Measurements from ENCODE around the gene PRDM16.

Gene PRDM16

DNA sequence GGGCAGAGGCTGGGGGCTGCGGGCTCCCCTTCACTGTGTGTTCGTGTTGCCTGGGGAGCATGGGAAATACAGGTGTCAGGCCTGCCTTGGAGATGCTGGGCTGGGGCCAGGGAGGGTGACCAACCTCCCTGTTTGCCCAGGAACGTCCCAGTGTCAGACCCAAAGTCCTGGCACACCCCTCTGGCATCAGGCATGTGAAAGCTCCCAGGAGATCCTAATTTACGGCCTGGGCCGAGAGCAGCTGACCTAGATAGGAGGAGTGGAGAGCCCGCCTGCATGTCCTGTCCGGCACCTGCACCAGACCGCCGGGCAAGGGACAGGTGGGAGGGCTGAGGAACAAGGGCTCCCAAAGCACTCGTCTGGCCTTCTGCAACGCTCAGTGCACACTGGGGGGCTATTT lies 124.8 kb downstream of the PRDM16 start:
- H3K36me3 ChIP-seq (ENCODE audit: insufficient read depth, low read length) = no peaks in the 10 kb centered on the region
- peaks cover 37% of the 10 kb centered on the region for H3K27me3 ChIP-seq (ENCODE audit: insufficient read depth, low read length)
- no peak overlapping the region for H2AFZ ChIP-seq (ENCODE audit: low read depth, low read length)
- no peaks in the 10 kb centered on the region for H3K4me1 ChIP-seq (ENCODE audit: insufficient read depth, low read length)
- no peak overlapping the region for H3K4me3 ChIP-seq (ENCODE audit: low read length)
- H3K9me3 ChIP-seq (ENCODE audit: low read length) = no peaks in the 10 kb centered on the region

DNA sequence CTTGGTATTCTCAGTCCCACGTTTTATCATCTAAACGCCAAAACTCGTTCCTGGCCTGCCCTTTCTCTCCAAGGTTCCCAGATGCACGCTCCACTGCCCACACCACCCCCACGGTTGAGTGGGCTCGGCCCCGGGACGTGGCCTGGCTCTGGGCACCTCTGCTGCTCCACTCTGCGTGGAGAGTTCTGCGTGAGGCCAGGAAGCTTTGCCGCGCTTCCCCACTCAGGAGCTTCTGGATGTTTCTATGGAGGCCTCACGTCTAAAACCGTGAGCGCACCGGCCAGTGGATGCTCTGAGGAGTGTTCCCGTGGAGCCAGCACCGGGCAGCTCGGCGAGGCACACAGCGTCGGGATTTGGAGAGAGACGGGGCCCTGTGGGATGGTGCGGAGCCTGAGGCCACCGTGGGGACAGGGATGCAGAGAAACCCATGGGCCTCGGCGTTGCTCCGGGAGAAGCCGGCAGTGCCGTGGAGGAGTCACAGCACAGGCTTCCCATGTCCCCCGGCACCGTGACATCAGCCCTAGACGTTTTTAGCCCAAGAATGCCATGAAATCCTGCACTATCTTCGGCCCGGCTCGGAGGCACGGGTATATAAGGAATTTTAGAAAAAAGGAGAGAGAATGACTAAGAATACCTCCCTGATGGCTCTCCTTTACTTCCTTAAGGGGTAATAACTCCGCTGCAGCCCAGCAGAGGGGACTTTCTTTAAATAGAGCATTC lies 125.9 kb downstream of the PRDM16 start:
- H3K36me3 ChIP-seq (ENCODE audit: insufficient read depth, low read length) = no peaks in the 10 kb centered on the region
- no peaks in the 10 kb centered on the region for H3K9me3 ChIP-seq (ENCODE audit: low read length)
- H3K27me3 ChIP-seq (ENCODE audit: insufficient read depth, low read length) = peaks cover 31% of the 10 kb centered on the region
- no peaks in the 10 kb centered on the region for H3K4me1 ChIP-seq (ENCODE audit: insufficient read depth, low read length)
- no peak overlapping the region for H3K4me3 ChIP-seq (ENCODE audit: low read length)
- no peak overlapping the region for H2AFZ ChIP-seq (ENCODE audit: low read depth, low read length)

DNA sequence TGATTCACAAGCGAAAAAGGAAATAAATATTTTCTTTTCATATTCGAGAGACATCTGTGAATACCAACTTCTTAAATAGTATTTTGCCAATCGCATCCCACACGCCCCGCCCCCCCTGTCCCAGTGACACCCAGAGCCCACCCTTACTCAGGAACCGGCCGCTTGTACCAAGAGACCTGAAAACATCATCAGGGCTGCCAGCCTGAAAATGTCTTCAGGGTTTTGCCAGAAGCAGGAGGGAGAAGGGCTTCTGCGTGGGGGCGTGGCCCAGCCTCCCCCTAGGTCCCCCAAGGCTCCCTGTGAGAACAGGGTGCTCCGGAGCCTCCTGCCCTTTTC lies 126.4 kb downstream of the PRDM16 start:
- no peaks in the 10 kb centered on the region for H3K9me3 ChIP-seq (ENCODE audit: low read length)
- no peaks in the 10 kb centered on the region for H3K36me3 ChIP-seq (ENCODE audit: insufficient read depth, low read length)
- H3K4me3 ChIP-seq (ENCODE audit: low read length) = no peak overlapping the region
- no peak overlapping the region for H2AFZ ChIP-seq (ENCODE audit: low read depth, low read length)
- no peaks in the 10 kb centered on the region for H3K4me1 ChIP-seq (ENCODE audit: insufficient read depth, low read length)
- H3K27me3 ChIP-seq (ENCODE audit: insufficient read depth, low read length) = peaks cover 31% of the 10 kb centered on the region

DNA sequence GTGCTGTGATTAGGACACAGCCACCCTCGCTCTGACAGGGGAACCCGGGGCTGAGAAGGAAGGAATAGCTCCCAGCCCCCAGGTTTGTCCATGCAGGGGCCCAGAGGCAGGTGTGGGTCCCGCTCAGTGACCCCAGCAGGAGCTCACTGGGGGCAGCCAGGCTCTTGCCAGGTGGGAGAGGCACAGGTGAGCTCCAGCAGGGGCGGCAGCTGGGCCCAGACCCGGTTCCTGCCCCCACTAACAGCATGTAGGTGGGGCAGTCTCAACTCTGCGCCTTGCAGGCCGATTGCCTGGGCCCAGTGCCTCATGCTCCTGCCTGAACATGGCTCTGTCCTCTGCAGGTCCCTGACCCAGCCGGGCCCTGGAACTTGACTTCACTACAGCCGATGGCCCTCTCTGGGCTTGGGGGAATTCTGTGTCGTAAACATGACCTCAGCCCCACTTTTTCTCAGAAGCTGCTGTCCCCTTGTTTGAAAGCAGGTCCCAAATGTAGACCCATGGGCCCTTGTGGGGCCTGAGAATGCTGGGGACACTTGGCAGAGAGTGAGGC lies 127.0 kb downstream of the PRDM16 start:
- H3K9me3 ChIP-seq (ENCODE audit: low read length) = no peaks in the 10 kb centered on the region
- H3K4me3 ChIP-seq (ENCODE audit: low read length) = no peak overlapping the region
- H2AFZ ChIP-seq (ENCODE audit: low read depth, low read length) = no peak overlapping the region

DNA sequence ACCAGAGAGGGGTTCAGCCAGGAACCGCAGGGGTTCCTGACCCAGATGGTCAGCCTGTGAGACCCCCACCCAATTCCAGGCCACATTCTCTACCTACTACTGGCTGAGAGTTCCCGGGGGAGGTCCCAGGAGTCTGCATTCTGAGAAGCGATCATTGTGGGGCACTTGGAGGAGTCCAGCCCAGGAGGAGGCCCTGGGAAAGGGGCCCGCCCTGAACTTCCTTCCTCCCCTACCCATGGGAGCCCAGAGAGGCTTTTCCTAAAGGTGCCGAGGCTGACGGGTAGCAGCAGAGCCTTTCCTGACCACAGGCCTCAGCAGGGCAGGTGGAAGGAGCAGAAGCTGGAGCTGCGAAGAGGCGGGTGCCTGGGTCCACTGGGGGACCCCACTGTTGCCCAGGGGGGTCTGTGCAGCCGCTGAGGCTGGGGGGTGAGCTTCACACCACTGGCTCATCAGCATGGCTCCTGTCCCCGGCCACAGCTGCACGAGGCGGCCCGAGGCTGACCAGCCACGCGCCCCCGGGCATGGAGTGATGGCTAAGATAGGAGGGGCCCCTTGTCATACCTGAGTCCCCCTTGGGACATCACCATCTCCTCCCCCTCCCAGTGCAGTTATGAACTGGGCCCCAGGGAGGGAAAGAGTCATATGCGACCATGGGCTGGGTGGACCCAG lies 127.7 kb downstream of the PRDM16 start:
- Histone ChIP-seq H3K4me3 (ENCODE audit: low read length) (no peak overlapping the region), H3K4me1 (ENCODE audit: insufficient read depth, low read length) (no peaks in the 10 kb centered on the region), H3K9me3 (ENCODE audit: low read length) (no peaks in the 10 kb centered on the region), H3K27me3 (ENCODE audit: insufficient read depth, low read length) (peaks cover 27% of the 10 kb centered on the region), H2AFZ (ENCODE audit: low read depth, low read length) (no peak overlapping the region), H3K36me3 (ENCODE audit: insufficient read depth, low read length) (no peaks in the 10 kb centered on the region)

More for the DNA sequence above, 127.0 kb downstream of the PRDM16 start:
- H3K36me3 ChIP-seq (ENCODE audit: insufficient read depth, low read length) = no peaks in the 10 kb centered on the region
- H3K27me3 ChIP-seq (ENCODE audit: insufficient read depth, low read length) = peaks cover 34% of the 10 kb centered on the region
- H3K4me1 ChIP-seq (ENCODE audit: insufficient read depth, low read length) = no peaks in the 10 kb centered on the region

DNA sequence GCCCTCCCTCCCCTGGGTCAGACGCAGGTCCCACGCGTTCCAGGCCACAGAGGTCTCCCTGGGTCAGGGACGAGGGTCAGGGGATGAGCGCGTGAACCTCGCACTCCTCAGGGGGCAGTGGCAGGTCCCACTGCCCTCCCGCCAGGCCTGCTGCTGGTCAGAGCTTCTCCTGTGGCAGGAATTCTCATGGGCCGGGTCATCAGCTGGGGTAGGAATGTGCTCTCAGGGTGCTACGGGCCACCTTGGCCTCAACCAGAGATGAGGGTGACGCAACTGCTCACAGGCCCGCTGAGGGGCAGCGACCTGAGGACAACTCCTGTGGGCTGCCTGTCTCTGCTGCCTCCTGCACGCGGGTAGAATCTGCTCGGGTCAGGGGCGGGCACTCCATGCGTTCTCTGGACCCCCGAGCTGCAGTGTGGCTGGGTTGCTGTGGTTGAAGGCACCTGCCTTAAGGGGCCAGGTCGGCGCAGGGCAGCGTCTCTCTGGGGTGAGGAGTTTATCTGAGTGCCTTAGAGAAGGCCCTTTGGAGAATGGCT lies 128.8 kb downstream of the PRDM16 start:
- no peaks in the 10 kb centered on the region for H3K4me1 ChIP-seq (ENCODE audit: insufficient read depth, low read length)
- peaks cover 20% of the 10 kb centered on the region for H3K27me3 ChIP-seq (ENCODE audit: insufficient read depth, low read length)
- no peak overlapping the region for H2AFZ ChIP-seq (ENCODE audit: low read depth, low read length)
- H3K9me3 ChIP-seq (ENCODE audit: low read length) = no peaks in the 10 kb centered on the region
- no peak overlapping the region for H3K4me3 ChIP-seq (ENCODE audit: low read length)
- no peaks in the 10 kb centered on the region for H3K36me3 ChIP-seq (ENCODE audit: insufficient read depth, low read length)

DNA sequence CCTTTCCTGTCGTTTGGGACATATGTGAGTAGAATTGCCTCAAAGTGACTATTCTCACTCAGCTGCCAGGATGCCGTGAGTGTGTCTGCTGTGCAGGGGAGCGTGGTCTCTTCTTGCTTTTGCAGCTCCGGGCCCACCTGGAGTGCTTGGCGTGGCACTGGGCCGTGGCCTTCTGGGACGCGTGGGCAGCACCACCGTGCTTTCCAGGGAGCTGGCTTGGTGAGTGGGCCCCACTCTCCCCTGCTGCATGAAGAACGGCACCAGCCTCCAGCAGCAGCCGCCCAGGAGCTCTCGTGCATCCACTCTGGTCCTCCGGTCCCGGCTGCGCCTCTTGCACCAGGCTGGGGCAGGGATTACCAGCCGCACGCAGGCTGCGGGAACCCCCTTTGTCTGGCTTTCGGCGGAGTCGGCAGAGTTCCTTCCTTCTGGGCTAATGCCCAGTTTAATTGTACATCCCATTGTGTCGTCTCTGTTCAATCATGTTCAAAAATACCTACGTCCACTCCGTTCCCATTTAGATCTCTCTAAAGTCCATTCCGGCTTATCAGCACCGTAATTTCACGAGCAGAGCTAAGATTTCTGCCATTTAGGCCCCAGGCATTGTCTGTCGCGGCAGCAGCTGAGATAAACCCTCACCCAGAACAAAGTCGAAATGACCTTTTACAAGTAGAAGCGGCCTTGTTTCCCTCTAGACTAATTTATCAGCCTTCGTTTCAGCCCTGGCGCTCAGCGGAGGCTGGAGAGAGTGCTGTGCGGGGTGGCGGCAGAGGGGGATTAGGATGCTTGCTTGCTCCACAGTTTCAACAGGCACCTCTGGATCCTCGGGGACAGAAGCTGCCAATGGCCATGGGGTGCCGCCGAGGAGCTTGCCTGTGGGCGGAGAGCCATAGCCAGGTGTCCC lies 129.6 kb downstream of the PRDM16 start:
- Histone ChIP-seq H3K4me3 (ENCODE audit: low read length) (no peak overlapping the region), H3K9me3 (ENCODE audit: low read length) (no peaks in the 10 kb centered on the region), H2AFZ (ENCODE audit: low read depth, low read length) (no peak overlapping the region), H3K27me3 (ENCODE audit: insufficient read depth, low read length) (peaks cover 24% of the 10 kb centered on the region), H3K4me1 (ENCODE audit: insufficient read depth, low read length) (no peaks in the 10 kb centered on the region), H3K36me3 (ENCODE audit: insufficient read depth, low read length) (no peaks in the 10 kb centered on the region)

DNA sequence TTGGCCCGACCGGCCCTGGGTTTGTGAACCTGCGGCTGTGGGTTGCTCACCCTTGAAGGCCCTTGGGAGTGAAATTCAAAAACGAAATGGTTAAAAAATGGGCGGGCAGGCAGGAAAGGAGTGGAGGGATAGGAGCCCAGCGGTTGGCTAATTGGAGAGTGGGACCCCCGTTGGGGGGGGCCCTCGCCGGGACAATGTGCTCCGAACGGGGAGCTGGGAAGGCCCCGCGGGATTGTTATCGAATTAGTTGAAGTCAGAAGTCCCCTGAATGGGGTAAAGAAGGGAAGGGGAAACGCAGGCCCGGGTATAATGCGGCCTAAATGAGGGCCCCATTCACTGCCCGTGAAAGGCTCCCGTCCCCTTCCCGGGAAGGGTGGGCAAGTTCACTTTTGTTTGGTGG lies 135.7 kb downstream of the PRDM16 start:
- H2AFZ ChIP-seq (ENCODE audit: low read depth, low read length) = no peak overlapping the region
- H3K27me3 ChIP-seq (ENCODE audit: insufficient read depth, low read length) = peaks cover 36% of the 10 kb centered on the region
- no peaks in the 10 kb centered on the region for H3K9me3 ChIP-seq (ENCODE audit: low read length)
- no peaks in the 10 kb centered on the region for H3K36me3 ChIP-seq (ENCODE audit: insufficient read depth, low read length)
- H3K4me3 ChIP-seq (ENCODE audit: low read length) = no peak overlapping the region
- no peaks in the 10 kb centered on the region for H3K4me1 ChIP-seq (ENCODE audit: insufficient read depth, low read length)

DNA sequence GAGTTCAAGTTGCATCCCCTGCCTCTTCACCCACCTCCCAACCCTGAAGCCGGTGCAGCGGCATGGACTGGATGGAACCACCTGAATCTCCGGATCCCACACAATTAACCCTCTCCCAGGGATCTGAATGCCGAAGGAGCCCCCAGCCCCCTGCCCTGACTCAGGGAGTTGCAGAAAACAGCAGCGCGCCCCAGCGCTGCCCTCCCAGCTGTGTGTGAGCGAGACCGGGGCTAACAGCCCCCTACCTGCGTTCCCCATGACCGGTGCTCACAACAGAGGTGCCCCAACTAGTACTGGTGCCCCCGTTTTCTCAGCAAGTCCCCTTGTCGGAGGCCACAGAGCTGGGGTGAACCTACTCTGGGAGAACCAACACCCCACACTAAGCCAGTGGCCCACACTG lies 136.8 kb downstream of the PRDM16 start:
- no peak overlapping the region for H2AFZ ChIP-seq (ENCODE audit: low read depth, low read length)
- H3K36me3 ChIP-seq (ENCODE audit: insufficient read depth, low read length) = no peaks in the 10 kb centered on the region
- H3K27me3 ChIP-seq (ENCODE audit: insufficient read depth, low read length) = peaks cover 34% of the 10 kb centered on the region
- no peak overlapping the region for H3K4me3 ChIP-seq (ENCODE audit: low read length)
- H3K4me1 ChIP-seq (ENCODE audit: insufficient read depth, low read length) = no peaks in the 10 kb centered on the region
- no peaks in the 10 kb centered on the region for H3K9me3 ChIP-seq (ENCODE audit: low read length)

DNA sequence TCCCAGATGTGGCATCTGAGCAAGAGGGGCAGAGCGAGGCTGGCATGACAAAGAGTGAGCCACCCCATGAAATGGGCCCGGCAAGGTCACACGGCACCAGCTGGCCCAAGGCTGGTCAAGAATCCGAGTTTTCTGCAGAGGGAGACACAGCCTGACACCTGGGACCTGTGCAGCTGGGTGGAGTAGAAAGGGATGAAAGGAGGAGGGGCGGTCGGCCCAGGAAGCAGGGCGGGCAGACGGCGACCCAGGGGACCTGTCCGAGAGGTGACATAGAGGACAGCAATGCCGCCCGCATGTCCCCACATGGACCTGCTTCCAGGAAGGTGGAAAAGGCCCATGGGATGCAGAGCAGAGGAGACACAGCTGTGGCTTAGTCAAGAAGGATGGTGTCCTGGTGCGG lies 137.7 kb downstream of the PRDM16 start:
- H3K4me1 ChIP-seq (ENCODE audit: insufficient read depth, low read length) = no peaks in the 10 kb centered on the region
- H3K4me3 ChIP-seq (ENCODE audit: low read length) = no peak overlapping the region
- H3K36me3 ChIP-seq (ENCODE audit: insufficient read depth, low read length) = no peaks in the 10 kb centered on the region
- H2AFZ ChIP-seq (ENCODE audit: low read depth, low read length) = no peak overlapping the region
- peaks cover 38% of the 10 kb centered on the region for H3K27me3 ChIP-seq (ENCODE audit: insufficient read depth, low read length)
- no peaks in the 10 kb centered on the region for H3K9me3 ChIP-seq (ENCODE audit: low read length)

DNA sequence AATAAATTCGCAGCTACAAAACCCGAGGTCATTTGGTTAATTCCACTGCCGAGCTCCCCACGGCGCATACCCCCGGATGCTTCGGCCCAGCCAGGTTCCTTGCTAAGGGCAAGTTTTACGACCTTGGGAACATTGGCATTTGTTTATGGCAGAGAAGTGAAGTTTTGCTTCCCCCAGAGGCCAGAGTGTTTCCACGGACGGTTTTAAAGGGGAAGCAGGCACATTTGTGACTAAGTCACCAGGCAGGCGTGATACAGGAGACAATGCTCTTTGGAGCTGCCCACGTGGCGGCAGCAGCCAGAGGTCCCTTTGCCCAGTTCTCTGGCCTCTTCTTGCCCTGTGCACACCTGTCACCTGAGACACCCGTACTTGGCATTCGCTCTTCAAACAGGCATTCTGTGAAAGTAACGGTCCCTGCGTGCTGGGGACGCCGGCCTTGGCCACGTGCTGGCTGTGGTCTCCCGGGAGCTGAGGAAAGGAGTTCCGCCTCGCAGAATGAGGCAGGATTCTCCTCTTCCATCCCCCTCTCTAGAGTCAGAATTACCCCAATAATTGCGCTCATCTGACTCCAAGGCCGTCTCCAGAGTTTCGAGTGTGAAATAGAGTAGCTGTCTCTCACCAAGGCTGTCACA lies 138.3 kb downstream of the PRDM16 start:
- Histone ChIP-seq H3K27me3 (ENCODE audit: insufficient read depth, low read length) (peaks cover 40% of the 10 kb centered on the region), H3K4me1 (ENCODE audit: insufficient read depth, low read length) (no peaks in the 10 kb centered on the region), H3K9me3 (ENCODE audit: low read length) (no peaks in the 10 kb centered on the region), H3K4me3 (ENCODE audit: low read length) (no peak overlapping the region), H2AFZ (ENCODE audit: low read depth, low read length) (no peak overlapping the region), H3K36me3 (ENCODE audit: insufficient read depth, low read length) (no peaks in the 10 kb centered on the region)

DNA sequence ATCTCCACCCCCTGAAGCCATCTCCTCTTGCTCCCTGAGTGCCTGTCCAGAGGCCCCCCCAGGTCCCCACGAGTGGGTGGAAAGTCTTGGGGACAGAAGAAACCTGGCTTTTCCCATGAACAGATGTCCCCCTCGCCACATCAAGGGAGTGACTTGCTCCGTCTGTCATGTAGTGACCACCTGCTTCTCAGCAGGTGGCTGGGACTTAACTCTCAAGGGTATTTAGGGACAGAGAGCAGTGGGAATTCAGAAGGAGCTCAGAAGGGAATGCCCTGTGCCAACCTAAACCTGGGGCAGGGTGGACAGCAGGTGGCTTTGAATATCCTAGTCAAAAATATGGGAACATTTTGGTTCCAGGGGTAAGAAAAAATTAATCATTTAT lies 139.8 kb downstream of the PRDM16 start:
- Histone ChIP-seq H3K4me1 (ENCODE audit: insufficient read depth, low read length) (no peaks in the 10 kb centered on the region), H3K9me3 (ENCODE audit: low read length) (no peaks in the 10 kb centered on the region), H3K27me3 (ENCODE audit: insufficient read depth, low read length) (peaks cover 38% of the 10 kb centered on the region), H3K36me3 (ENCODE audit: insufficient read depth, low read length) (no peaks in the 10 kb centered on the region), H2AFZ (ENCODE audit: low read depth, low read length) (no peak overlapping the region), H3K4me3 (ENCODE audit: low read length) (no peak overlapping the region)
